Caco-2 (cell line): ENCODE measurements around the gene NADK2. TPM values are rescaled to one million over a fixed set of nuclear protein-coding genes. Genes with fewer than 3 reads are reported as not detected.
A peak's percentile ranks its signal among the peaks of the same experiment; 100 is the strongest.

Experiments
- BruUV-seq: library from RNA; stranded (reverse); fragments of 400-500 nt; replicated peaks from 2 replicates; lab custom pipeline; 2021; lab: Mats Ljungman, UMichigan
- CTCF ChIA-PET: fragments of 300-600 bp; sonication (Branson Sonifier 250); formaldehyde crosslinking; loops from one replicate; lab custom pipeline; 2022; ENCODE audit warnings: antibody characterized with exemption; lab: Charles Lee
- POLR2A ChIA-PET: fragments of 300-600 bp; sonication (Branson Sonifier 250); formaldehyde crosslinking; loops from one replicate; lab custom pipeline; 2022; ENCODE audit warnings: antibody characterized with exemption; lab: Charles Lee
- DNase-seq, 2 experiments: peaks; one replicate each; pipeline versions ENCODE4 v3.0.0 to v3.0.0-alpha.2; 2020 to 2022
- H3K27me3 ChIP-seq: replicated peaks from 2 replicates; pipeline ENCODE4 v1.6.0; 2011; ENCODE audit warnings: low read length; ENCODE audit not compliant: control insufficient read depth, insufficient read depth
- H3K36me3 ChIP-seq: 2 replicates; pipeline ENCODE4 v1.5.1; 2011; ENCODE audit warnings: low read length; ENCODE audit not compliant: control insufficient read depth, insufficient read depth
- H3K4me1 ChIP-seq: fragments of 250-450 bp; sonication (Bioruptor Pico); 2 replicates; pipeline ENCODE4 v1.5.1; 2020; ENCODE audit warnings: mild to moderate bottlenecking
- H3K4me3 ChIP-seq: 2 replicates; pipeline ENCODE4 v1.5.1; 2011; ENCODE audit warnings: low read depth, mild to moderate bottlenecking, control low read depth, low read length
- H3K9me3 ChIP-seq: fragments of 250-450 bp; sonication (Bioruptor Pico); 2 replicates; pipeline ENCODE4 v1.5.1; 2020; ENCODE audit warnings: mild to moderate bottlenecking, moderate library complexity
- H3K27ac Mint-ChIP-seq: one replicate; pipeline ENCODE4 v1.8.0; 2022; ENCODE audit warnings: mixed read lengths; ENCODE audit not compliant: unreplicated experiment
- H3K27me3 Mint-ChIP-seq: one replicate; pipeline ENCODE4 v1.8.0; 2022; ENCODE audit warnings: mixed read lengths; ENCODE audit not compliant: insufficient read depth, unreplicated experiment
- H3K36me3 Mint-ChIP-seq: one replicate; pipeline ENCODE4 v1.8.0; 2022; ENCODE audit warnings: mild to moderate bottlenecking, mixed read lengths; ENCODE audit not compliant: insufficient read depth, unreplicated experiment
- H3K4me1 Mint-ChIP-seq: one replicate; pipeline ENCODE4 v1.8.0; 2022; ENCODE audit warnings: low read depth, mixed read lengths; ENCODE audit not compliant: unreplicated experiment
- H3K4me3 Mint-ChIP-seq: one replicate; pipeline ENCODE4 v1.8.0; 2022; ENCODE audit warnings: mild to moderate bottlenecking, moderate library complexity, mixed read lengths; ENCODE audit not compliant: unreplicated experiment
- H3K9me3 Mint-ChIP-seq: one replicate; pipeline ENCODE4 v1.8.0; 2022; ENCODE audit warnings: mixed read lengths; ENCODE audit not compliant: unreplicated experiment
- intact Hi-C: fragments of 100-400 bp; cut with micrococcal nuclease; formaldehyde crosslinking; loops from one replicate; pipeline ENCODE4 v1.10.0; 2022; ENCODE audit not compliant: unreplicated experiment
- total RNA-seq: library from RNA; stranded (reverse); gene quantifications from 2 replicates; pipeline ENCODE4 v1.2.3, GENCODE V29; 2022
- TF ChIP-seq, protein P1 (sequence below), 2 experiments: fragments of 200-600 bp in 1 of 2; IDR thresholded peaks; 1 replicate in 1 of 2; 2 replicates in 1 of 2; pipeline versions ENCODE4 v1.5.1 to v1.8.0; 2011 to 2022; ENCODE audit warnings: antibody characterized with exemption in 1 of 2, control low read depth in 1 of 2, inconsistent platforms in 1 of 2, low read depth in 1 of 2, low read length in 1 of 2, mild to moderate bottlenecking in 1 of 2, moderate library complexity in 1 of 2; ENCODE audit not compliant: insufficient read depth in 1 of 2, severe bottlenecking in 1 of 2, unreplicated experiment in 1 of 2

NADK2 gene
- total RNA-seq, 1 experiment from 2014 or later, result 79.4 TPM

GRCh38 chr5:36164461-36164860 lies 77.3 kb downstream of the NADK2 start:
- peak overlapping the region; percentile 31 for H3K27ac Mint-ChIP-seq

DNA sequence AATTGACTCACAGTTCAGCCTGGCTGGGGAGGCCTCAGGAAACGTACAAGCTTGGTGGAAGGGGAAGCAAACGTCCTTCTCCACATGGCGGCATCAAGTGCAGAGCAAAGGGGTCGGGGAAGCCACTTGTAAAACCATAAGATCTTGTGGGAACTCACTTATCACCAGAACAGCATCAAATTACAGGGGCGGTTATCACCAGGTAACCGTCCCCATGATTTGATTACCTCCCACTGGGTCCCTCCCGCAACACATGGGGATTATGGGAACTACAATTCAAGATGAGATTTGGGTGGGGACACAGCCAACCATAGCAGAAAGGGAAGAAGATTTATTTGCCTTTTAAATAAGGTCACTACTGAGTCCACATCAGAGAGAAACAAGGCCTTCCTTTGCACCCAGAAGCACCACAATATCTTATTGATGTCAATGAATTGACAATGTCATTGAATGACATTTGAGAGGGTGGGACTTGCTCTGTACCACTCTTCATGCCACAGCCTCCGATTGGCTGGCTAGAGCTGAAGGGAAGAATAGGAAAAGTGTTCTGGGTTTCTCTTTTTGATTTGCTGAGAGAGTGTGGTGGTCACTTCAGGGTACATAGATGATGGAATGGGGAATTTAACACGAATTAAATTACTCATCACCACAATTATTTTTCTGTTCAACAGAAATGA lies 78.8 kb downstream of the NADK2 start:
- Histone ChIP-seq H3K36me3 (peaks cover 6% of the 10 kb centered on the region), H3K27me3 (no peaks in the 10 kb centered on the region)
- H3K27ac Mint-ChIP-seq, result peak overlapping the region; percentile 31

More at GRCh38 chr5:36164461-36164860, 77.3 kb downstream of the NADK2 start:
- no peaks in the 10 kb centered on the region for H3K27me3 ChIP-seq
- peak in 1 of 2 experiments; percentile 24 for DNase-seq
- TF ChIP-seq, protein P1, sequence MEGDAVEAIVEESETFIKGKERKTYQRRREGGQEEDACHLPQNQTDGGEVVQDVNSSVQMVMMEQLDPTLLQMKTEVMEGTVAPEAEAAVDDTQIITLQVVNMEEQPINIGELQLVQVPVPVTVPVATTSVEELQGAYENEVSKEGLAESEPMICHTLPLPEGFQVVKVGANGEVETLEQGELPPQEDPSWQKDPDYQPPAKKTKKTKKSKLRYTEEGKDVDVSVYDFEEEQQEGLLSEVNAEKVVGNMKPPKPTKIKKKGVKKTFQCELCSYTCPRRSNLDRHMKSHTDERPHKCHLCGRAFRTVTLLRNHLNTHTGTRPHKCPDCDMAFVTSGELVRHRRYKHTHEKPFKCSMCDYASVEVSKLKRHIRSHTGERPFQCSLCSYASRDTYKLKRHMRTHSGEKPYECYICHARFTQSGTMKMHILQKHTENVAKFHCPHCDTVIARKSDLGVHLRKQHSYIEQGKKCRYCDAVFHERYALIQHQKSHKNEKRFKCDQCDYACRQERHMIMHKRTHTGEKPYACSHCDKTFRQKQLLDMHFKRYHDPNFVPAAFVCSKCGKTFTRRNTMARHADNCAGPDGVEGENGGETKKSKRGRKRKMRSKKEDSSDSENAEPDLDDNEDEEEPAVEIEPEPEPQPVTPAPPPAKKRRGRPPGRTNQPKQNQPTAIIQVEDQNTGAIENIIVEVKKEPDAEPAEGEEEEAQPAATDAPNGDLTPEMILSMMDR (IDR thresholded peaks at IDR 0.05; ENCODE audit: insufficient read depth in 1 of 2, low read depth in 1 of 2, low read length in 1 of 2, severe bottlenecking in 1 of 2, unreplicated experiment in 1 of 2), result no peak
- peaks cover 46% of the 10 kb centered on the region for H3K4me1 ChIP-seq
- Mint-ChIP-seq H3K4me3 (peak overlapping the region; percentile 24), H3K36me3 (peaks cover 98% of the 10 kb centered on the region), H3K27me3 (no peaks in the 10 kb centered on the region), H3K4me1 (peaks cover 56% of the 10 kb centered on the region), H3K9me3 (no peaks in the 10 kb centered on the region)
- no TSS peak for BruUV-seq
- CTCF ChIA-PET, result interaction anchor here (1.7 kb wide), 1 partner anchor 86 kb away, joined by 4 read pairs; no protein-coding TSS in a partner anchor
- H3K9me3 ChIP-seq, result no peaks in the 10 kb centered on the region
- intact Hi-C loops, result no loop called here
- H3K4me3 ChIP-seq, result no peak overlapping the region
- H3K36me3 ChIP-seq, result peaks cover 6% of the 10 kb centered on the region; the same call in 1 of the 2 replicates
- POLR2A ChIA-PET, result no interaction called here

GRCh38 chr5:36161361-36161760 lies 80.4 kb downstream of the NADK2 start:
- H3K4me3 ChIP-seq, result no peak overlapping the region
- peaks cover 98% of the 10 kb centered on the region for H3K36me3 Mint-ChIP-seq
- no TSS peak for BruUV-seq
- H3K4me1 ChIP-seq, result peaks cover 77% of the 10 kb centered on the region
- intact Hi-C loops, result no loop called here
- peak in 1 of 2 experiments; percentile 43 for DNase-seq
- no peaks in the 10 kb centered on the region for H3K9me3 ChIP-seq
- POLR2A ChIA-PET, result interaction anchor here (0.7 to 1.2 kb wide), 2 partner anchors 11 to 21 kb away, joined by 4 to 9 read pairs; no protein-coding TSS in a partner anchor
- CTCF ChIA-PET, result interaction anchor here (0.7 to 1.8 kb wide), 4 partner anchors 17 to 82 kb away, joined by 3 to 9 read pairs (median 6); no protein-coding TSS in a partner anchor
- peak overlapping the region; percentile 53 for H3K27ac Mint-ChIP-seq
- no peaks in the 10 kb centered on the region for H3K27me3 Mint-ChIP-seq
- H3K4me3 Mint-ChIP-seq, result peak overlapping the region; percentile 11
- H3K36me3 ChIP-seq, result peaks cover 4% of the 10 kb centered on the region
- no peaks in the 10 kb centered on the region for H3K27me3 ChIP-seq
- peaks cover 68% of the 10 kb centered on the region for H3K4me1 Mint-ChIP-seq
- TF ChIP-seq, protein P1 (IDR thresholded peaks at IDR 0.05; ENCODE audit: insufficient read depth in 1 of 2, low read depth in 1 of 2, low read length in 1 of 2, severe bottlenecking in 1 of 2, unreplicated experiment in 1 of 2), result no peak
- H3K9me3 Mint-ChIP-seq, result no peaks in the 10 kb centered on the region

More for the DNA sequence above, 78.8 kb downstream of the NADK2 start:
- intact Hi-C loops, result no loop called here
- H3K4me1 Mint-ChIP-seq, result peaks cover 68% of the 10 kb centered on the region
- peaks cover 98% of the 10 kb centered on the region for H3K36me3 Mint-ChIP-seq
- Histone ChIP-seq H3K4me1 (peaks cover 61% of the 10 kb centered on the region), H3K9me3 (no peaks in the 10 kb centered on the region), H3K4me3 (no peak overlapping the region)
- no peaks in the 10 kb centered on the region for H3K9me3 Mint-ChIP-seq
- no TSS peak for BruUV-seq
- TF ChIP-seq, protein P1 (IDR thresholded peaks at IDR 0.05; ENCODE audit: insufficient read depth in 1 of 2, low read depth in 1 of 2, low read length in 1 of 2, severe bottlenecking in 1 of 2, unreplicated experiment in 1 of 2), result no peak
- H3K4me3 Mint-ChIP-seq, result no peak overlapping the region
- ChIA-PET CTCF (no interaction called here), POLR2A (no interaction called here)
- H3K27me3 Mint-ChIP-seq, result no peaks in the 10 kb centered on the region
- DNase-seq, result no peak
